ENCODE measurements around the gene ITPRIP. TPM values are rescaled to one million over a fixed set of nuclear protein-coding genes. Genes with fewer than 3 reads are reported as not detected.
A peak's percentile ranks its signal among the peaks of the same experiment; 100 is the strongest.

The ITPRIP gene
- total RNA-seq, 2 donors from 2014 or later, result 5.9 to 9.6 TPM

- DNase-seq, result no peak
- Histone ChIP-seq H3K4me1 (no peaks in the 10 kb centered on the region), H3K36me3 (no peaks in the 10 kb centered on the region), H3K4me3 (no peak overlapping the region), H3K27ac (no peak overlapping the region), H3K9ac (ENCODE audit: low read depth in 2 of 2, low read length in 2 of 2) (no peak overlapping the region), H3K27me3 (no peaks in the 10 kb centered on the region), H3K9me3 (no peaks in the 10 kb centered on the region)
- TF ChIP-seq, protein P1, sequence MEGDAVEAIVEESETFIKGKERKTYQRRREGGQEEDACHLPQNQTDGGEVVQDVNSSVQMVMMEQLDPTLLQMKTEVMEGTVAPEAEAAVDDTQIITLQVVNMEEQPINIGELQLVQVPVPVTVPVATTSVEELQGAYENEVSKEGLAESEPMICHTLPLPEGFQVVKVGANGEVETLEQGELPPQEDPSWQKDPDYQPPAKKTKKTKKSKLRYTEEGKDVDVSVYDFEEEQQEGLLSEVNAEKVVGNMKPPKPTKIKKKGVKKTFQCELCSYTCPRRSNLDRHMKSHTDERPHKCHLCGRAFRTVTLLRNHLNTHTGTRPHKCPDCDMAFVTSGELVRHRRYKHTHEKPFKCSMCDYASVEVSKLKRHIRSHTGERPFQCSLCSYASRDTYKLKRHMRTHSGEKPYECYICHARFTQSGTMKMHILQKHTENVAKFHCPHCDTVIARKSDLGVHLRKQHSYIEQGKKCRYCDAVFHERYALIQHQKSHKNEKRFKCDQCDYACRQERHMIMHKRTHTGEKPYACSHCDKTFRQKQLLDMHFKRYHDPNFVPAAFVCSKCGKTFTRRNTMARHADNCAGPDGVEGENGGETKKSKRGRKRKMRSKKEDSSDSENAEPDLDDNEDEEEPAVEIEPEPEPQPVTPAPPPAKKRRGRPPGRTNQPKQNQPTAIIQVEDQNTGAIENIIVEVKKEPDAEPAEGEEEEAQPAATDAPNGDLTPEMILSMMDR (IDR thresholded peaks at IDR 0.05), result no peak
- intact Hi-C loops (cut with DNase I), result loop anchor here (2.0 kb wide), 1 partner anchor 46 kb away; no protein-coding TSS in a partner anchor
Measured at GRCh38 chr10:104304927-104305326, 33.3 kb downstream of the ITPRIP start.

- no peak for DNase-seq
- no peaks in the 10 kb centered on the region for H3K27me3 ChIP-seq
- H3K4me1 ChIP-seq, result no peaks in the 10 kb centered on the region
- intact Hi-C loops (cut with DNase I), result loop anchor here (2.0 kb wide), 1 partner anchor 46 kb away; no protein-coding TSS in a partner anchor
- no peaks in the 10 kb centered on the region for H3K36me3 ChIP-seq
- TF ChIP-seq, protein P1 (IDR thresholded peaks at IDR 0.05), result no peak
- H3K4me3 ChIP-seq, result no peak overlapping the region
- no peak overlapping the region for H3K9ac ChIP-seq (ENCODE audit: low read depth in 2 of 2, low read length in 2 of 2)
- H3K9me3 ChIP-seq, result no peaks in the 10 kb centered on the region
- no peak overlapping the region for H3K27ac ChIP-seq
Measured at GRCh38 chr10:104304356-104304745, 33.9 kb downstream of the ITPRIP start.

- intact Hi-C loops (cut with DNase I), result loop anchor here (2.0 kb wide), 1 partner anchor 47 kb away; no protein-coding TSS in a partner anchor
- no peaks in the 10 kb centered on the region for H3K27me3 ChIP-seq
- no peak overlapping the region for H3K4me3 ChIP-seq
- DNase-seq, result no peak
- no peak overlapping the region for H3K27ac ChIP-seq
- H3K9ac ChIP-seq (ENCODE audit: low read depth in 2 of 2, low read length in 2 of 2), result no peak overlapping the region
- H3K4me1 ChIP-seq, result no peaks in the 10 kb centered on the region
- H3K36me3 ChIP-seq, result no peaks in the 10 kb centered on the region
- no peaks in the 10 kb centered on the region for H3K9me3 ChIP-seq
- TF ChIP-seq, protein P1 (IDR thresholded peaks at IDR 0.05), result no peak
Measured at GRCh38 chr10:104303594-104304355, 34.5 kb downstream of the ITPRIP start.

- DNase-seq, result no peak
- Histone ChIP-seq H3K27me3 (no peaks in the 10 kb centered on the region), H3K4me3 (no peak overlapping the region), H3K36me3 (no peaks in the 10 kb centered on the region), H3K4me1 (no peaks in the 10 kb centered on the region), H3K27ac (no peak overlapping the region), H3K9ac (ENCODE audit: low read depth in 2 of 2, low read length in 2 of 2) (no peak overlapping the region), H3K9me3 (no peaks in the 10 kb centered on the region)
- intact Hi-C loops (cut with DNase I), result no loop called here
- TF ChIP-seq, protein P1 (IDR thresholded peaks at IDR 0.05), result no peak
Measured at GRCh38 chr10:104301907-104302690, 36.2 kb downstream of the ITPRIP start.

- Histone ChIP-seq H3K27me3 (no peaks in the 10 kb centered on the region), H3K4me3 (no peak overlapping the region), H3K4me1 (no peaks in the 10 kb centered on the region), H3K9ac (ENCODE audit: low read depth in 2 of 2, low read length in 2 of 2) (no peak overlapping the region), H3K9me3 (no peaks in the 10 kb centered on the region), H3K27ac (peak overlapping the region; percentile 36), H3K36me3 (no peaks in the 10 kb centered on the region)
- TF ChIP-seq, protein P1 (IDR thresholded peaks at IDR 0.05), result no peak
- DNase-seq, result no peak
- intact Hi-C loops (cut with DNase I), result no loop called here
Measured at GRCh38 chr10:104300736-104301292, 37.5 kb downstream of the ITPRIP start.

All from colonic mucosa (tissue), 4 donors.